Esophagus squamous epithelium (tissue), 5 donors: ENCODE measurements around the gene CFAP97D2. TPM values are rescaled to one million over a fixed set of nuclear protein-coding genes. Genes with fewer than 3 reads are reported as not detected.

ENCODE experiments used
- DNase-seq: peaks from one replicate; lab custom pipeline; 2025; lab: John Stamatoyannopoulos, UW
- H3K27ac ChIP-seq, 4 donors: fragments of 200-600 bp; sonication (generic); one replicate each; pipeline ENCODE4 v1.5.1; 2016 to 2019; ENCODE audit warnings: mild to moderate bottlenecking in 1 of 4
- H3K27me3 ChIP-seq, 4 donors: fragments of 200-600 bp; sonication (generic); 1 replicate in 3 of 4; 2 replicates in 1 of 4; pipeline versions ENCODE4 v1.5.1 to v1.6.0; 2017 to 2021; ENCODE audit warnings: antibody characterized with exemption in 1 of 4
- H3K36me3 ChIP-seq, 3 donors: fragments of 200-600 bp; sonication (generic); one replicate each; pipeline ENCODE4 v1.5.1; 2016 to 2019
- H3K4me1 ChIP-seq, 3 donors: fragments of 200-600 bp; sonication (generic); one replicate each; pipeline ENCODE4 v1.5.1; 2017 to 2019
- H3K4me3 ChIP-seq, 4 donors: fragments of 200-600 bp; sonication (generic); 1 replicate in 3 of 4; 2 replicates in 1 of 4; pipeline ENCODE4 v1.5.1; 2016 to 2019; ENCODE audit warnings: mild to moderate bottlenecking in 2 of 4, moderate library complexity in 1 of 4
- H3K9me3 ChIP-seq, 3 donors: fragments of 200-600 bp; sonication (generic); one replicate each; pipeline ENCODE4 v1.5.1; 2016 to 2019
- POLR2A ChIP-seq, 4 donors: fragments of 450-650 bp; IDR thresholded peaks; one replicate each; pipeline ENCODE4 v1.6.1; 2017; ENCODE audit warnings: antibody characterized with exemption in 4 of 4, mild to moderate bottlenecking in 4 of 4, moderate library complexity in 3 of 4
- WGBS, 2 donors: methylation state at CpG; one replicate each; pipeline ENCODE4 v1.1.5; 2018; 5-methylcytosine and 5-hydroxymethylcytosine counted together
- intact Hi-C: fragments of 100-400 bp; cut with DNase I; formaldehyde crosslinking; loops from one replicate; pipeline ENCODE4 v1.15.0; 2022
- total RNA-seq, 4 donors: library from RNA; depleted of rRNA; stranded (reverse); fragments of >200 nt; gene quantifications; one replicate each; pipeline ENCODE4 v1.1.0, GENCODE V29; 2016
- TF ChIP-seq, protein P1 (sequence below), 6 experiments: fragments of 450-650 bp in 4 of 6; fragments of 200-600 bp in 2 of 6; sonication (generic) in 2 of 6; IDR thresholded peaks; one replicate each; pipeline ENCODE4 v1.5.1; 2016 to 2019; ENCODE audit warnings: antibody characterized with exemption in 6 of 6, mild to moderate bottlenecking in 4 of 6, moderate library complexity in 4 of 6
- donor health status: DM: yes; HTN: yes; CAD: no.

The CFAP97D2 gene
- total RNA-seq, 4 donors from 2014 or later, result not detected

GRCh38 chr13:114234645-114235421, 55.8 kb downstream of the CFAP97D2 start, which contains the start of gene CDC16:
CDC16 (plus strand) TSS chr13:114234897; CDS start chr13:114235085, 188 bp downstream.
- Histone ChIP-seq H3K9me3 (no peaks in the 10 kb centered on the region), H3K36me3 (peaks cover 10 to 34% (median 27%) of the 10 kb centered on the region in 3 donors), H3K4me3 (peak within 1 kb of the TSS; percentile 83 to 94 (median 88)), H3K27ac (peak within 1 kb of the TSS; percentile 83 to 91 (median 88)), H3K27me3 (peaks cover 0 to 12% (median 0%) of the 10 kb centered on the region in 4 donors), H3K4me1 (peaks cover 8 to 21% (median 9%) of the 10 kb centered on the region in 3 donors)
- DNase-seq, result peak; percentile 57
- TF ChIP-seq, protein P1, sequence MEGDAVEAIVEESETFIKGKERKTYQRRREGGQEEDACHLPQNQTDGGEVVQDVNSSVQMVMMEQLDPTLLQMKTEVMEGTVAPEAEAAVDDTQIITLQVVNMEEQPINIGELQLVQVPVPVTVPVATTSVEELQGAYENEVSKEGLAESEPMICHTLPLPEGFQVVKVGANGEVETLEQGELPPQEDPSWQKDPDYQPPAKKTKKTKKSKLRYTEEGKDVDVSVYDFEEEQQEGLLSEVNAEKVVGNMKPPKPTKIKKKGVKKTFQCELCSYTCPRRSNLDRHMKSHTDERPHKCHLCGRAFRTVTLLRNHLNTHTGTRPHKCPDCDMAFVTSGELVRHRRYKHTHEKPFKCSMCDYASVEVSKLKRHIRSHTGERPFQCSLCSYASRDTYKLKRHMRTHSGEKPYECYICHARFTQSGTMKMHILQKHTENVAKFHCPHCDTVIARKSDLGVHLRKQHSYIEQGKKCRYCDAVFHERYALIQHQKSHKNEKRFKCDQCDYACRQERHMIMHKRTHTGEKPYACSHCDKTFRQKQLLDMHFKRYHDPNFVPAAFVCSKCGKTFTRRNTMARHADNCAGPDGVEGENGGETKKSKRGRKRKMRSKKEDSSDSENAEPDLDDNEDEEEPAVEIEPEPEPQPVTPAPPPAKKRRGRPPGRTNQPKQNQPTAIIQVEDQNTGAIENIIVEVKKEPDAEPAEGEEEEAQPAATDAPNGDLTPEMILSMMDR (IDR thresholded peaks at IDR 0.05), result peak in 3 of 6 experiments; percentile 26 to 43 (median 35)
- peak in 2 of 4 donors; percentile 63 to 66 for TF ChIP-seq POLR2A (IDR thresholded peaks at IDR 0.05)
- intact Hi-C loops, result no loop called here
- WGBS, 2 donors, result 0% methylated on average over 2 of the region's 76 CpGs; no CpG with 5 or more reads in 1 of the 2 donors

DNA sequence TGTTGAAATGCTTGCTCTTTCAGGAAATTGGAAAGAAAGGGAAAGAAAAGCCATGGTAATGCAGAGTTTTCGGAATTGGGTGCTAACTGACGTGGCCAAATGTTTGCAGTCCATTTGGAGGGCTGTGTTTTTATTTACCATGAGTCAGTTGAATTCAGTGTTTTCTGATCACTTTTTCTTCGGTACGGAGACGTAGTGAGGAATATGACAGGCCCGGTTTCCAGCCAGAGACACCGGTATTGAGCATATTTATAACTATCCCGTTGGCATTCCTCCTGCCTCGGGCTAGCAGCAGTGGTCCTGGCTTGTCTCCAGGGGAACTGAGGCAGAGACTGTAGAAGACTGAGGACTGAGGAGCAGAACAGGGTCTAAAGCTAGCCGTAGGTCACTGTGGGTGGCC, 56.6 kb downstream of the CFAP97D2 start:
- H3K27ac ChIP-seq, result peak overlapping the region; percentile 7 to 91 (median 85)
- intact Hi-C loops, result no loop called here
- H3K36me3 ChIP-seq, result peaks cover 10 to 42% (median 28%) of the 10 kb centered on the region in 3 donors
- H3K4me1 ChIP-seq, result peaks cover 8 to 21% (median 9%) of the 10 kb centered on the region in 3 donors
- H3K27me3 ChIP-seq, result peaks cover 0 to 4% (median 0%) of the 10 kb centered on the region in 4 donors
- DNase-seq, result no peak
- WGBS, 2 donors, result 6 to 10% methylated on average over 9 to 10 of the region's 10 CpGs
- TF ChIP-seq, protein P1 (IDR thresholded peaks at IDR 0.05), result no peak
- no peak for TF ChIP-seq POLR2A (IDR thresholded peaks at IDR 0.05)
- peak overlapping the region; percentile 83 to 94 (median 88) for H3K4me3 ChIP-seq
- H3K9me3 ChIP-seq, result no peaks in the 10 kb centered on the region

- Histone ChIP-seq H3K27me3 (no peaks in the 10 kb centered on the region), H3K27ac (peak overlapping the region in 2 of 4 donors; percentile 87 to 91), H3K36me3 (peaks cover 10 to 48% (median 32%) of the 10 kb centered on the region in 3 donors), H3K4me3 (peak overlapping the region in 3 of 4 donors; percentile 83 to 94 (median 91)), H3K9me3 (no peaks in the 10 kb centered on the region), H3K4me1 (peaks cover 8 to 21% (median 9%) of the 10 kb centered on the region in 3 donors)
- DNase-seq, result no peak
- no peak for TF ChIP-seq POLR2A (IDR thresholded peaks at IDR 0.05)
- TF ChIP-seq, protein P1 (IDR thresholded peaks at IDR 0.05), result no peak
- intact Hi-C loops, result no loop called here
- WGBS, 2 donors, result 67 to 71% methylated on average over 4 of the region's 4 CpGs
These were observed 57.2 kb downstream of the CFAP97D2 start for GRCh38 chr13:114236227-114236626.

DNA sequence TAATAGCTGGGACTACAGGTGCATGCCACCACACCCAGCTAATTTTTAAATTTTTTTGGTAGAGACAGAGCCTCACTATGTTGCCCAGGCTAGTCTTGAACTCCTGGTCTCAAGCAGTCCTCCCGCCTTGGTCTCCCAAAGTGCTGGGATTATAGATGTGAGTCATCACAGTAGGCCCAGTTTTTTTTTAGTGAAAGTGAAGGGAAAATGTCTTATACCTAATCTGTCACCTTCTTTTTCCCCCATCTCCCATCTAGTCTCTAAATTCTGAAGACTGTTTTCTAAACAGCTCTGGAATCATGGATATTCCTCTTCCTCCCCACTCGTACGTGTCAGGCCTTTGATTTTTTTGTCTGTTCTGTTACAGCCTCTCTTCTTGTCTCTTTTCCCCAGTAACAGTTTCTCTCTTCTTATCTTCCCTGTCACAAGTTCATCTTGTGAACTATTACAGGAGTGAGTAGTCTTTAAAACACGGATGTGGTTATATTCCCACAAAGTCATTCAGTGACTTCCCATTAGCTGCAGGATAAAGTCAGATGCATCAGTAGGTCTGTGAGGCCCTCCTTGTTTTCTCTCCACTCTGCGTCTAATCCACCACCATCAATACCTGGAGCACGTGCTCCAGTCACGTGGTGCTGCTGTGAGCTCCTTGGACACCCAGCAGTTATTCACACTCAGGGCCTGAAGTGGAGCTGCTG, 58.5 kb downstream of the CFAP97D2 start:
- TF ChIP-seq, protein P1 (IDR thresholded peaks at IDR 0.05), result no peak
- TF ChIP-seq POLR2A (IDR thresholded peaks at IDR 0.05), result no peak
- Histone ChIP-seq H3K9me3 (no peaks in the 10 kb centered on the region), H3K36me3 (peaks cover 14 to 61% (median 40%) of the 10 kb centered on the region in 3 donors), H3K4me3 (no peak overlapping the region), H3K4me1 (peaks cover 8 to 21% (median 9%) of the 10 kb centered on the region in 3 donors), H3K27me3 (no peaks in the 10 kb centered on the region), H3K27ac (no peak overlapping the region)
- 84 to 86% methylated on average over 7 of the region's 7 CpGs for WGBS, 2 donors
- no peak for DNase-seq
- intact Hi-C loops, result no loop called here
